Neuronal stem cell (in vitro differentiated cells): ENCODE measurements around the gene RNF150.
A peak's percentile ranks its signal among the peaks of the same experiment; 100 is the strongest.

Source experiments
- DNase-seq: peaks from one replicate; pipeline ENCODE4 v3.0.0-alpha.2; 2013; ENCODE audit warnings: low spot score
- H2AFZ ChIP-seq: one replicate; pipeline ENCODE4 v1.6.1; 2013; ENCODE audit warnings: mild to moderate bottlenecking, low read length, inconsistent platforms
- H2AK5ac ChIP-seq: 2 replicates; pipeline ENCODE4 v1.6.1; 2013; ENCODE audit warnings: low read depth, mild to moderate bottlenecking, inconsistent platforms, low read length, moderate library complexity, mixed read lengths
- H2BK120ac ChIP-seq: 2 replicates; pipeline ENCODE4 v1.6.1; 2013; ENCODE audit warnings: low read depth, mild to moderate bottlenecking, inconsistent platforms, low read length, moderate library complexity, mixed read lengths
- H2BK12ac ChIP-seq: one replicate; pipeline ENCODE4 v1.6.1; 2013; ENCODE audit warnings: low read length, inconsistent platforms
- H2BK15ac ChIP-seq: 2 replicates; pipeline ENCODE4 v1.6.1; 2013; ENCODE audit warnings: mild to moderate bottlenecking, low read length, inconsistent platforms, mixed read lengths
- H2BK5ac ChIP-seq: one replicate; pipeline ENCODE4 v1.6.1; 2013; ENCODE audit warnings: inconsistent platforms, mild to moderate bottlenecking, low read length, moderate library complexity
- H3K14ac ChIP-seq: one replicate; pipeline ENCODE4 v1.6.1; 2013; ENCODE audit warnings: low read length, inconsistent platforms
- H3K18ac ChIP-seq: 2 replicates; pipeline ENCODE4 v1.6.1; 2013; ENCODE audit warnings: low read length, inconsistent platforms
- H3K23ac ChIP-seq: 2 replicates; pipeline ENCODE4 v1.6.1; 2013; ENCODE audit warnings: low read depth, mild to moderate bottlenecking, mixed read lengths, low read length, inconsistent platforms; ENCODE audit not compliant: poor library complexity
- H3K27ac ChIP-seq: replicated peaks from 3 replicates; pipeline ENCODE4 v1.5.1; 2013; ENCODE audit warnings: low read length, inconsistent platforms
- H3K27me3 ChIP-seq, 3 experiments: 2 replicates each; pipeline ENCODE4 v1.6.1; 2013; ENCODE audit warnings: low read length in 3 of 3, mild to moderate bottlenecking in 2 of 3, inconsistent platforms in 1 of 3, low read depth in 1 of 3, mixed read lengths in 1 of 3, moderate library complexity in 1 of 3; ENCODE audit not compliant: control insufficient read depth in 3 of 3, insufficient read depth in 3 of 3
- H3K36me3 ChIP-seq, 2 donors: replicated peaks in 1 of 2; 2 replicates each; pipeline ENCODE4 v1.6.1; 2013; ENCODE audit warnings: low read length in 2 of 2; ENCODE audit not compliant: control insufficient read depth in 2 of 2, insufficient read depth in 2 of 2
- H3K4ac ChIP-seq: 2 replicates; pipeline ENCODE4 v1.6.1; 2013; ENCODE audit warnings: inconsistent platforms, mild to moderate bottlenecking, low read length, moderate library complexity
- H3K4me1 ChIP-seq, 2 donors: 1 replicate in 1 of 2; 2 replicates in 1 of 2; pipeline ENCODE4 v1.6.1; 2013; ENCODE audit warnings: low read length in 2 of 2, low read depth in 1 of 2; ENCODE audit not compliant: control insufficient read depth in 2 of 2, insufficient read depth in 1 of 2
- H3K4me2 ChIP-seq: one replicate; pipeline ENCODE4 v1.6.1; 2013; ENCODE audit warnings: mild to moderate bottlenecking, low read length, inconsistent platforms; ENCODE audit not compliant: insufficient read depth, poor library complexity, severe bottlenecking
- H3K4me3 ChIP-seq, 2 donors: 2 replicates each; pipeline ENCODE4 v1.5.1; 2013; ENCODE audit warnings: low read length in 2 of 2, mild to moderate bottlenecking in 2 of 2, inconsistent platforms in 1 of 2, moderate library complexity in 1 of 2
- H3K79me1 ChIP-seq: one replicate; pipeline ENCODE4 v1.6.1; 2013; ENCODE audit warnings: low read depth, mild to moderate bottlenecking, inconsistent platforms, low read length, moderate library complexity
- H3K9ac ChIP-seq: one replicate; pipeline ENCODE4 v1.6.1; 2013; ENCODE audit warnings: mild to moderate bottlenecking, low read depth, low read length, inconsistent platforms; ENCODE audit not compliant: poor library complexity
- H3K9me3 ChIP-seq, 2 donors: replicated peaks in 1 of 2; 2 replicates each; pipeline versions ENCODE3 to v1.6.1; 2013; ENCODE audit warnings: low read length in 2 of 2, mild to moderate bottlenecking in 2 of 2, inconsistent platforms in 1 of 2, low read depth in 1 of 2, mixed read lengths in 1 of 2, moderate library complexity in 1 of 2; ENCODE audit not compliant: control insufficient read depth in 2 of 2, insufficient read depth in 1 of 2
- H4K8ac ChIP-seq: one replicate; pipeline ENCODE4 v1.6.1; 2013; ENCODE audit warnings: low read depth, mild to moderate bottlenecking, inconsistent platforms, low read length, moderate library complexity
- H4K91ac ChIP-seq: one replicate; pipeline ENCODE4 v1.6.1; 2013; ENCODE audit warnings: low read length, low read depth, mild to moderate bottlenecking, inconsistent platforms; ENCODE audit not compliant: poor library complexity
- WGBS, 2 donors: extraction: QIAGEN DNeasy Blood & Tissue Kit; methylation state at CpG; one replicate each; pipeline ENCODE4 v1.1.7; 2013; ENCODE audit warnings: missing lambda C conversion rate in 2 of 2, mixed read lengths in 1 of 2; ENCODE audit not compliant: insufficient read length in 2 of 2, insufficient replicate concordance in 1 of 2; ENCODE audit errors: extremely low coverage in 2 of 2; 5-methylcytosine and 5-hydroxymethylcytosine counted together

The RNF150 gene

DNA sequence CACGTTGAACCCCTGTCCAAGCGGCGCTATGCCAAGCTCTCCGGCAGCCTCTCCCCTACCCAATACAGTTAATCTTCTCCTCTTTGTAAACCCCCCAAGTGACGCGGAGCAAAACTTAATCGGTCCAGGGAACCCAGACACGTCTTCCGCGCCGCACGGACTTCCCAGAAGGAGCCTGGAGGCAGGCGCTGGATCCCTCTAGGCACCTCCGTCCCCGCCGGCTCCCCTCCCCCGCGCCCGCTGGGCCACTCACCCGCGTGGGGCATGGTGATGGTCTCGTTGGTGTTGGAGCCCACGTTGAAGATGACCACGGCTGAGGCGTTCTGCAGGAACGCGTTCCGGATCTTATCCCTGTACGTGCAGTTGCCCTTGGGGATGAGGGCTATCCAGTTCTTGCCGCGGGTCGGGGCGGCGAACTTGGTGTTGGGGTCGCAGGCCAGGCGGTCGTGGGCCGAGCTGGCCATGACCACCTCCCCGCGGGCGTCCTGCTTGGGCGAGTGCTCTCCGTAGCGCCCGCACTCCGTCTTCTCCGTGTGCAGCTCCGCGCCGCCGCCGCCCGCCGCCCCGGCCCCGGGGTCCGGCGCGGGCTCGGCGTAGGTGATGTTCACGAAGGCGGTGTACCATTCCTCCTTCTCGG, 1.1 kb downstream of the RNF150 start:
- peak; percentile 31 for DNase-seq
- no peaks in the 10 kb centered on the region for H3K79me1 ChIP-seq
- no peak overlapping the region for H4K91ac ChIP-seq
- H3K14ac ChIP-seq, result peak overlapping the region; percentile 50
- H3K36me3 ChIP-seq, result peaks cover 0 to 9% of the 10 kb centered on the region in 2 donors
- peak overlapping the region; percentile 35 for H2BK12ac ChIP-seq
- no CpG with 5 or more reads among the region's 64 CpGs for WGBS, 2 donors
- peak overlapping the region; percentile 88 for H2AK5ac ChIP-seq
- H3K4ac ChIP-seq, result no peak overlapping the region
- peak overlapping the region; percentile 77 for H3K23ac ChIP-seq
- H2BK15ac ChIP-seq, result no peak overlapping the region
- H3K9ac ChIP-seq, result peak overlapping the region; percentile 92
- no peak overlapping the region for H2BK120ac ChIP-seq
- peak overlapping the region; percentile 57 for H4K8ac ChIP-seq
- no peaks in the 10 kb centered on the region for H3K9me3 ChIP-seq
- peaks cover 8 to 9% of the 10 kb centered on the region in 2 donors for H3K4me1 ChIP-seq
- H2BK5ac ChIP-seq, result peak overlapping the region; percentile 47
- no peak overlapping the region for H3K27ac ChIP-seq
- H2AFZ ChIP-seq, result peak overlapping the region; percentile 97
- H3K27me3 ChIP-seq, result peaks cover under 1 to 34% (median 10%) of the 10 kb centered on the region in 3 experiments
- H3K4me3 ChIP-seq, result peak overlapping the region; percentile 92 to 99
- H3K4me2 ChIP-seq, result peak overlapping the region; percentile 97
- H3K18ac ChIP-seq, result peak overlapping the region; percentile 90

DNA sequence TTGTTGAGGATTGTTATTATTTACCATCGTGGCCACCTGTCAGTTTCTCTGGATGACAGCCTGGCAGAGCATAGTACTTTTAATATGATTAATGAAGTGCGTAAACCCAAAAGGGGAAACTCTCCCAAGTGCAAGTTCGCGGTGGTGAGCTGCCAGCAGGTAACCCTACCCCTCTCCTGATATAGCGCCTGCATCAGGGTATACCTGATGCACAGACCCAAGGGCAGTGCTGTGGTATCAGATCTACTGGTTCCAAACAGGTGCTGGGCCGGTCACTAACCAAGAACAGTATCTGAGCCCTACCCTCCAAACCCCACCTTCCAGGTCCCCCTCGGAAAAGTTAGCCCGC, 1.6 kb downstream of the RNF150 start:
- Histone ChIP-seq H3K27me3 (peaks cover 0 to 34% (median 10%) of the 10 kb centered on the region in 3 experiments), H4K8ac (no peak overlapping the region), H2AFZ (peak overlapping the region; percentile 97), H2AK5ac (no peak overlapping the region), H3K27ac (no peak overlapping the region), H2BK15ac (no peak overlapping the region), H3K9me3 (no peaks in the 10 kb centered on the region), H3K23ac (no peak overlapping the region), H3K9ac (no peak overlapping the region), H3K14ac (no peak overlapping the region), H2BK12ac (no peak overlapping the region), H3K4me1 (peaks cover 8 to 9% of the 10 kb centered on the region in 2 donors), H2BK120ac (no peak overlapping the region), H3K36me3 (peaks cover 0 to 9% of the 10 kb centered on the region in 2 donors), H2BK5ac (no peak overlapping the region), H3K79me1 (no peaks in the 10 kb centered on the region), H3K4me3 (peak overlapping the region; percentile 92 to 99), H3K18ac (no peak overlapping the region), H3K4ac (no peak overlapping the region), H4K91ac (no peak overlapping the region), H3K4me2 (peak overlapping the region; percentile 97)
- no peak for DNase-seq
- WGBS, 2 donors, result no CpG with 5 or more reads among the region's 8 CpGs

DNA sequence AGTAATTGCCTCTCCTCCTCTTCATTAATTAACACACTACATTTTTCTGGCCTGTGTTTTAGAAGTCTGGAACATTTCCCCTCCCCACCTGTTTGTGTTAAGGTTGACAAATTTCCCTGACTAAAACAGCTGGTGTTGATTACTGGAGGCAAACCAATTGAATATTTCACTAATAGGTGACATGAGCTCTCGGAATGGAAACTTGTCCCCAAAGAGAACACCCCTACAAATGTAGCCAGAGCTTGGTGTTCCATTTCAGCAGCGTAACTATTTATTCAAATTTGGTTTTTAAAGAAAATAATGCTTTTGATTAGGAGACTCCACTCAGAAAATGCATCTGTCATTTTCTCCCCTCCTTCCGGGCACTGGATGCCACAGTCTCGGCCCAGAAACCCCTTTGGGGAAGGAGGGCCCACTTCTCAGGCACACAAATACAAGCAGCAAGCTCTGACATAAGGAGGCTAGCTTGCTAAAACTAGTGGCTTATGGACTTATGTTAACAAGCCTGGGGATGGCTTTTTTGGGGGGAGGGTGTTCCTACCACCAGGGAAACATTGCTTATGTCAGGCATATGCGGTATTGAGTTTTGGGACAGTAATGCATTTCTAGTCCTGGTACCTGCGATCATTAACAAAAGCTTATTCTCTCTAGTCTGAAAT, 2.2 kb downstream of the RNF150 start:
- no CpG with 5 or more reads among the region's 6 CpGs for WGBS, 2 donors
- H3K27me3 ChIP-seq, result peaks cover 0 to 34% (median 10%) of the 10 kb centered on the region in 3 experiments

DNA sequence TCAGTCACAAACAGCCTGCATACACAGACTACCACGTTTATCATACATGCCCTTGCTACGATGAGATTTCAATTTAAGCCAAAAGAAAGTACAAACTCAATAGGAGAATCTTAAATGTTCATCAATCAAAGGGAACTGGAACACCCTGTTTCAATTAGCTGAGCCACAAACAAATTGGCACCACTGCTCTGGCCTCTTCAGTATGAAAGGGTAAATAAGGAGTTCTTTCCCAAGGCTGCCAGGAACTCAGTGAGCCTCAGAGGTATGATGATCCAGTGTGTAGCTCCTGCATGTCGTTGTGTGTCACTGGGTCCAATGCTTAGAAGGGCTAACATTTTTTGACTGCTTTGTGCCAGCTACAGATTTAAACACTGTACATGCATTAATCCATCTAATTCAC, 5.4 kb downstream of the RNF150 start:
- no peak for DNase-seq
- no peak overlapping the region for H3K4me2 ChIP-seq
- no peak overlapping the region for H4K91ac ChIP-seq
- H3K4me1 ChIP-seq, result peaks cover 7 to 9% of the 10 kb centered on the region in 2 donors
- no peak overlapping the region for H2BK120ac ChIP-seq
- no peak overlapping the region for H2AFZ ChIP-seq
- H3K4me3 ChIP-seq, result no peak overlapping the region
- no peak overlapping the region for H4K8ac ChIP-seq
- H2AK5ac ChIP-seq, result no peak overlapping the region
- no peak overlapping the region for H2BK12ac ChIP-seq
- H3K23ac ChIP-seq, result no peak overlapping the region
- no peak overlapping the region for H3K9ac ChIP-seq
- H3K27me3 ChIP-seq, result peaks cover 0 to 23% (median 10%) of the 10 kb centered on the region in 3 experiments
- H2BK15ac ChIP-seq, result no peak overlapping the region
- H3K27ac ChIP-seq, result no peak overlapping the region
- no peaks in the 10 kb centered on the region for H3K79me1 ChIP-seq
- H3K9me3 ChIP-seq, result peaks cover 0 to 5% of the 10 kb centered on the region in 2 donors
- peaks cover 0 to 17% of the 10 kb centered on the region in 2 donors for H3K36me3 ChIP-seq
- H3K4ac ChIP-seq, result no peak overlapping the region
- H2BK5ac ChIP-seq, result no peak overlapping the region
- H3K14ac ChIP-seq, result no peak overlapping the region
- no CpG with 5 or more reads among the region's 3 CpGs for WGBS, 2 donors
- no peak overlapping the region for H3K18ac ChIP-seq

More for the DNA sequence above, 2.2 kb downstream of the RNF150 start:
- Histone ChIP-seq H3K23ac (no peak overlapping the region), H4K91ac (no peak overlapping the region), H3K36me3 (peaks cover 0 to 9% of the 10 kb centered on the region in 2 donors), H3K4me3 (peak overlapping the region in 1 of 2 donors; percentile 99), H2BK120ac (no peak overlapping the region), H3K4me1 (peaks cover 8 to 9% of the 10 kb centered on the region in 2 donors), H3K9ac (no peak overlapping the region), H3K18ac (no peak overlapping the region), H2BK15ac (no peak overlapping the region), H2BK5ac (no peak overlapping the region), H3K4ac (no peak overlapping the region), H3K9me3 (no peaks in the 10 kb centered on the region), H3K79me1 (no peaks in the 10 kb centered on the region), H2AK5ac (no peak overlapping the region), H2BK12ac (no peak overlapping the region), H3K27ac (no peak overlapping the region), H2AFZ (no peak overlapping the region), H3K4me2 (no peak overlapping the region), H3K14ac (no peak overlapping the region), H4K8ac (no peak overlapping the region)
- DNase-seq, result no peak
